WTC11 (cell line): ENCODE data around the gene UFC1. TPM values are rescaled to one million over a fixed set of nuclear protein-coding genes. Genes with fewer than 3 reads are reported as not detected.
A peak's percentile ranks its signal among the peaks of the same experiment; 100 is the strongest.

Experiments
- ATAC-seq: fragments of 200-7000 bp; cut with Tn5 transposase; 2 replicates; pipeline ENCODE4 v1.10.0; 2021; ENCODE audit warnings: mild to moderate bottlenecking, moderate library complexity
- CTCF ChIA-PET: fragments of 300-600 bp; sonication (Branson Sonifier 250); formaldehyde crosslinking; loops from one replicate; lab custom pipeline; 2021; ENCODE audit warnings: antibody characterized with exemption; lab: Charles Lee
- POLR2A ChIA-PET: fragments of 350-600 bp; sonication (Branson Sonifier 250); formaldehyde crosslinking; loops from one replicate; lab custom pipeline; 2021; ENCODE audit warnings: antibody characterized with exemption; lab: Charles Lee
- DNase-seq: peaks from one replicate; pipeline ENCODE4 v3.0.0; 2021; ENCODE audit warnings: low spot score
- H3K27ac Mint-ChIP-seq: 2 replicates; pipeline ENCODE4 v1.8.0; 2021; ENCODE audit warnings: mixed read lengths
- H3K27me3 Mint-ChIP-seq: 2 replicates; pipeline ENCODE4 v1.8.0; 2021; ENCODE audit warnings: low read depth, mild to moderate bottlenecking, moderate library complexity, mixed read lengths
- H3K36me3 Mint-ChIP-seq: 2 replicates; pipeline ENCODE4 v1.8.0; 2021; ENCODE audit warnings: mixed read lengths
- H3K4me1 Mint-ChIP-seq: 2 replicates; pipeline ENCODE4 v1.8.0; 2022; ENCODE audit warnings: mixed read lengths
- H3K4me3 Mint-ChIP-seq: 2 replicates; pipeline ENCODE4 v1.8.0; 2021; ENCODE audit warnings: mild to moderate bottlenecking, moderate library complexity, mixed read lengths
- H3K9me3 Mint-ChIP-seq: 2 replicates; pipeline ENCODE4 v1.8.0; 2021; ENCODE audit warnings: mixed read lengths
- ETV6 ChIP-seq: sonication (generic); formaldehyde crosslinking; IDR thresholded peaks from 2 replicates; pipeline ENCODE4 v1.8.1; 2022; ENCODE audit warnings: mild to moderate bottlenecking, missing genetic modification reagents
- FOXJ3 ChIP-seq: sonication (generic); formaldehyde crosslinking; IDR thresholded peaks from 2 replicates; pipeline ENCODE4 v1.9.0; 2021; ENCODE audit warnings: missing genetic modification reagents, mild to moderate bottlenecking, borderline replicate concordance
- GABPB1 ChIP-seq: sonication (generic); formaldehyde crosslinking; IDR thresholded peaks from 2 replicates; pipeline ENCODE4 v1.8.1; 2023; ENCODE audit warnings: mild to moderate bottlenecking, missing genetic modification reagents
- GRHL2 ChIP-seq: fragments of 250-450 bp; sonication (Bioruptor Pico); IDR thresholded peaks from 2 replicates; pipeline ENCODE4 v1.8.0; 2022; ENCODE audit warnings: mild to moderate bottlenecking, moderate library complexity; ENCODE audit not compliant: insufficient replicate concordance, severe bottlenecking
- NR2C2 ChIP-seq: sonication (generic); formaldehyde crosslinking; IDR thresholded peaks from 2 replicates; pipeline ENCODE4 v1.8.0; 2022; ENCODE audit warnings: mild to moderate bottlenecking, missing genetic modification reagents
- PRRX2 ChIP-seq: fragments of 250-450 bp; sonication (Bioruptor Pico); IDR thresholded peaks from 2 replicates; pipeline ENCODE4 v1.8.0; 2021; ENCODE audit warnings: mild to moderate bottlenecking
- SP1 ChIP-seq: sonication (generic); formaldehyde crosslinking; conservative IDR thresholded peaks from 2 replicates; pipeline ENCODE4 v1.8.1; 2022; ENCODE audit warnings: missing genetic modification reagents
- TEAD1 ChIP-seq: sonication (generic); formaldehyde crosslinking; IDR thresholded peaks from 2 replicates; pipeline ENCODE4 v1.8.0; 2022; ENCODE audit warnings: mild to moderate bottlenecking, missing genetic modification reagents
- ZBTB21 ChIP-seq: sonication (generic); formaldehyde crosslinking; IDR thresholded peaks from 2 replicates; pipeline ENCODE4 v1.8.1; 2023; ENCODE audit warnings: mild to moderate bottlenecking, missing genetic modification reagents, borderline replicate concordance
- ZNF317 ChIP-seq: sonication (generic); formaldehyde crosslinking; IDR thresholded peaks from 2 replicates; pipeline ENCODE4 v1.8.1; 2023; ENCODE audit warnings: low read depth, mild to moderate bottlenecking, moderate library complexity, missing genetic modification reagents, borderline replicate concordance
- ZNF423 ChIP-seq: fragments of 250-450 bp; sonication (Bioruptor Pico); IDR thresholded peaks from 2 replicates; pipeline ENCODE4 v2.1.2; 2022; ENCODE audit warnings: mild to moderate bottlenecking, moderate library complexity
- total RNA-seq: library from RNA; stranded (reverse); gene quantifications from 3 replicates; pipeline ENCODE4 v1.2.3, GENCODE V29; 2021
- TF ChIP-seq, protein P1 (sequence below): fragments of 250-450 bp; sonication (Bioruptor Pico); IDR thresholded peaks from 2 replicates; pipeline ENCODE4 v1.8.0; 2021; ENCODE audit warnings: mild to moderate bottlenecking
- TF ChIP-seq, protein P2 (sequence below): sonication (generic); formaldehyde crosslinking; IDR thresholded peaks from 2 replicates; pipeline ENCODE4 v1.8.0; 2022; ENCODE audit warnings: missing genetic modification reagents
- TF ChIP-seq, protein P3 (sequence below): fragments of 250-450 bp; sonication (Bioruptor Pico); IDR thresholded peaks from 2 replicates; pipeline ENCODE4 v2.1.2; 2022; ENCODE audit warnings: mild to moderate bottlenecking, moderate library complexity
- TF ChIP-seq, protein P4 (sequence below): sonication (generic); formaldehyde crosslinking; IDR thresholded peaks from 2 replicates; pipeline ENCODE4 v1.8.1; 2023; ENCODE audit warnings: mild to moderate bottlenecking, missing genetic modification reagents, borderline replicate concordance
- TF ChIP-seq, protein P5 (sequence below): fragments of 250-450 bp; sonication (Bioruptor Pico); IDR thresholded peaks from 2 replicates; pipeline ENCODE4 v1.9.0; 2021; ENCODE audit warnings: moderate library complexity, mild to moderate bottlenecking, inconsistent platforms, borderline replicate concordance
- TF ChIP-seq, protein P6 (sequence below): sonication (generic); formaldehyde crosslinking; IDR thresholded peaks from 2 replicates; pipeline ENCODE4 v1.8.1; 2023; ENCODE audit warnings: mild to moderate bottlenecking, missing genetic modification reagents
- TF ChIP-seq, protein P7 (sequence below): sonication (generic); formaldehyde crosslinking; conservative IDR thresholded peaks from 2 replicates; pipeline ENCODE4 v1.8.1; 2022; ENCODE audit warnings: mild to moderate bottlenecking, missing genetic modification reagents
- TF ChIP-seq, protein P8 (sequence below): sonication (generic); formaldehyde crosslinking; IDR thresholded peaks from 2 replicates; pipeline ENCODE4 v1.8.1; 2023; ENCODE audit warnings: mild to moderate bottlenecking, missing genetic modification reagents, moderate library complexity

The UFC1 gene
- total RNA-seq, 1 experiment from 2014 or later = 56.2 TPM

DNA sequence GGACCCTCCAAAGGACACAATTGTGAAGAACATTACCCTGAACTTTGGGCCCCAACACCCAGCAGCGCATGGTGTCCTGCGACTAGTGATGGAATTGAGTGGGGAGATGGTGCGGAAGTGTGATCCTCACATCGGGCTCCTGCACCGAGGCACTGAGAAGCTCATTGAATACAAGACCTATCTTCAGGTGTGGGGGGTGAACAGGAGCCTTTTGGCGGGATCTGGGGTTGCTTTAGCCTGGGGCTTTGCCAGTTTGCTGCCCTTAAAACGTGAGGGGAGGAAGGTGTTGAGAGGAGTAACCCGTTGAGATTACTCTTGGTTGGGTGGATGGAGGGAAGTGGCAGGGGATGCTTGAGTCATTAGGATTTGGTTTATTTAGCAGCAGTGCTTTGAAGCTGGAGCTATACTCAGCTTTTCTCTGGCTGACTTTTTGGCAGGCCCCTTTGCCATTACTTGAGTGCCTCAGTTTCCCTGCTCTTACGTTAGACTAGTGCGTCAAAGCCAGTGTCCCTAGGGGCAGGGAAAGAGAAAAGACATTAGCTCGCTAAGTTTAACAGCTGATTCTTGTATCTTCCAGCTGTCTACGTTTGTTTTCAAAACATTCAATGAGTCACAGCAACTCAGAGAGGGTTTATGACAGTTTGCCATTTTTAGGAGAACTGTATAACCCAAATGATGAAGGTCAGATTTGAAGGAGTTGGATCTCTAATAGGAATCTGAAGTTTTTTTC lies 52.8 kb downstream of the UFC1 start:
- TF ChIP-seq, protein P1, sequence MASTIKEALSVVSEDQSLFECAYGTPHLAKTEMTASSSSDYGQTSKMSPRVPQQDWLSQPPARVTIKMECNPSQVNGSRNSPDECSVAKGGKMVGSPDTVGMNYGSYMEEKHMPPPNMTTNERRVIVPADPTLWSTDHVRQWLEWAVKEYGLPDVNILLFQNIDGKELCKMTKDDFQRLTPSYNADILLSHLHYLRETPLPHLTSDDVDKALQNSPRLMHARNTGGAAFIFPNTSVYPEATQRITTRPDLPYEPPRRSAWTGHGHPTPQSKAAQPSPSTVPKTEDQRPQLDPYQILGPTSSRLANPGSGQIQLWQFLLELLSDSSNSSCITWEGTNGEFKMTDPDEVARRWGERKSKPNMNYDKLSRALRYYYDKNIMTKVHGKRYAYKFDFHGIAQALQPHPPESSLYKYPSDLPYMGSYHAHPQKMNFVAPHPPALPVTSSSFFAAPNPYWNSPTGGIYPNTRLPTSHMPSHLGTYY (CRISPR knock-in tag) = no peak
- TF ChIP-seq, protein P2, sequence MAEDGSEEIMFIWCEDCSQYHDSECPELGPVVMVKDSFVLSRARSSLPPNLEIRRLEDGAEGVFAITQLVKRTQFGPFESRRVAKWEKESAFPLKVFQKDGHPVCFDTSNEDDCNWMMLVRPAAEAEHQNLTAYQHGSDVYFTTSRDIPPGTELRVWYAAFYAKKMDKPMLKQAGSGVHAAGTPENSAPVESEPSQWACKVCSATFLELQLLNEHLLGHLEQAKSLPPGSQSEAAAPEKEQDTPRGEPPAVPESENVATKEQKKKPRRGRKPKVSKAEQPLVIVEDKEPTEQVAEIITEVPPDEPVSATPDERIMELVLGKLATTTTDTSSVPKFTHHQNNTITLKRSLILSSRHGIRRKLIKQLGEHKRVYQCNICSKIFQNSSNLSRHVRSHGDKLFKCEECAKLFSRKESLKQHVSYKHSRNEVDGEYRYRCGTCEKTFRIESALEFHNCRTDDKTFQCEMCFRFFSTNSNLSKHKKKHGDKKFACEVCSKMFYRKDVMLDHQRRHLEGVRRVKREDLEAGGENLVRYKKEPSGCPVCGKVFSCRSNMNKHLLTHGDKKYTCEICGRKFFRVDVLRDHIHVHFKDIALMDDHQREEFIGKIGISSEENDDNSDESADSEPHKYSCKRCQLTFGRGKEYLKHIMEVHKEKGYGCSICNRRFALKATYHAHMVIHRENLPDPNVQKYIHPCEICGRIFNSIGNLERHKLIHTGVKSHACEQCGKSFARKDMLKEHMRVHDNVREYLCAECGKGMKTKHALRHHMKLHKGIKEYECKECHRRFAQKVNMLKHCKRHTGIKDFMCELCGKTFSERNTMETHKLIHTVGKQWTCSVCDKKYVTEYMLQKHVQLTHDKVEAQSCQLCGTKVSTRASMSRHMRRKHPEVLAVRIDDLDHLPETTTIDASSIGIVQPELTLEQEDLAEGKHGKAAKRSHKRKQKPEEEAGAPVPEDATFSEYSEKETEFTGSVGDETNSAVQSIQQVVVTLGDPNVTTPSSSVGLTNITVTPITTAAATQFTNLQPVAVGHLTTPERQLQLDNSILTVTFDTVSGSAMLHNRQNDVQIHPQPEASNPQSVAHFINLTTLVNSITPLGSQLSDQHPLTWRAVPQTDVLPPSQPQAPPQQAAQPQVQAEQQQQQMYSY (CRISPR knock-in tag) = no peak
- TF ChIP-seq ZBTB21 (CRISPR knock-in tag) (no peak), ZNF317 (CRISPR knock-in tag) (no peak), ETV6 (CRISPR knock-in tag) (no peak), NR2C2 (no peak), GABPB1 (CRISPR knock-in tag) (no peak), PRRX2 (no peak), FOXJ3 (CRISPR knock-in tag) (no peak), SP1 (no peak), ZNF423 (CRISPR knock-in tag) (no peak), GRHL2 (CRISPR knock-in tag) (no peak), TEAD1 (CRISPR knock-in tag) (no peak)
- TF ChIP-seq, protein P3, sequence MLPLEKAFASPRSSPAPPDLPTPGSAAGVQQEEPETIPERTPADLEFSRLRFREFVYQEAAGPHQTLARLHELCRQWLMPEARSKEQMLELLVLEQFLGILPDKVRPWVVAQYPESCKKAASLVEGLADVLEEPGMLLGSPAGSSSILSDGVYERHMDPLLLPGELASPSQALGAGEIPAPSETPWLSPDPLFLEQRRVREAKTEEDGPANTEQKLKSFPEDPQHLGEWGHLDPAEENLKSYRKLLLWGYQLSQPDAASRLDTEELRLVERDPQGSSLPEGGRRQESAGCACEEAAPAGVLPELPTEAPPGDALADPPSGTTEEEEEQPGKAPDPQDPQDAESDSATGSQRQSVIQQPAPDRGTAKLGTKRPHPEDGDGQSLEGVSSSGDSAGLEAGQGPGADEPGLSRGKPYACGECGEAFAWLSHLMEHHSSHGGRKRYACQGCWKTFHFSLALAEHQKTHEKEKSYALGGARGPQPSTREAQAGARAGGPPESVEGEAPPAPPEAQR (CRISPR knock-in tag) = no peak
- TF ChIP-seq, protein P4, sequence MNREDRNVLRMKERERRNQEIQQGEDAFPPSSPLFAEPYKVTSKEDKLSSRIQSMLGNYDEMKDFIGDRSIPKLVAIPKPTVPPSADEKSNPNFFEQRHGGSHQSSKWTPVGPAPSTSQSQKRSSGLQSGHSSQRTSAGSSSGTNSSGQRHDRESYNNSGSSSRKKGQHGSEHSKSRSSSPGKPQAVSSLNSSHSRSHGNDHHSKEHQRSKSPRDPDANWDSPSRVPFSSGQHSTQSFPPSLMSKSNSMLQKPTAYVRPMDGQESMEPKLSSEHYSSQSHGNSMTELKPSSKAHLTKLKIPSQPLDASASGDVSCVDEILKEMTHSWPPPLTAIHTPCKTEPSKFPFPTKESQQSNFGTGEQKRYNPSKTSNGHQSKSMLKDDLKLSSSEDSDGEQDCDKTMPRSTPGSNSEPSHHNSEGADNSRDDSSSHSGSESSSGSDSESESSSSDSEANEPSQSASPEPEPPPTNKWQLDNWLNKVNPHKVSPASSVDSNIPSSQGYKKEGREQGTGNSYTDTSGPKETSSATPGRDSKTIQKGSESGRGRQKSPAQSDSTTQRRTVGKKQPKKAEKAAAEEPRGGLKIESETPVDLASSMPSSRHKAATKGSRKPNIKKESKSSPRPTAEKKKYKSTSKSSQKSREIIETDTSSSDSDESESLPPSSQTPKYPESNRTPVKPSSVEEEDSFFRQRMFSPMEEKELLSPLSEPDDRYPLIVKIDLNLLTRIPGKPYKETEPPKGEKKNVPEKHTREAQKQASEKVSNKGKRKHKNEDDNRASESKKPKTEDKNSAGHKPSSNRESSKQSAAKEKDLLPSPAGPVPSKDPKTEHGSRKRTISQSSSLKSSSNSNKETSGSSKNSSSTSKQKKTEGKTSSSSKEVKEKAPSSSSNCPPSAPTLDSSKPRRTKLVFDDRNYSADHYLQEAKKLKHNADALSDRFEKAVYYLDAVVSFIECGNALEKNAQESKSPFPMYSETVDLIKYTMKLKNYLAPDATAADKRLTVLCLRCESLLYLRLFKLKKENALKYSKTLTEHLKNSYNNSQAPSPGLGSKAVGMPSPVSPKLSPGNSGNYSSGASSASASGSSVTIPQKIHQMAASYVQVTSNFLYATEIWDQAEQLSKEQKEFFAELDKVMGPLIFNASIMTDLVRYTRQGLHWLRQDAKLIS (CRISPR knock-in tag) = no peak
- TF ChIP-seq, protein P5, sequence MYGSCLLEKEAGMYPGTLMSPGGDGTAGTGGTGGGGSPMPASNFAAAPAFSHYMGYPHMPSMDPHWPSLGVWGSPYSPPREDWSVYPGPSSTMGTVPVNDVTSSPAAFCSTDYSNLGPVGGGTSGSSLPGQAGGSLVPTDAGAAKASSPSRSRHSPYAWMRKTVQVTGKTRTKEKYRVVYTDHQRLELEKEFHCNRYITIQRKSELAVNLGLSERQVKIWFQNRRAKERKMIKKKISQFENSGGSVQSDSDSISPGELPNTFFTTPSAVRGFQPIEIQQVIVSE (CRISPR knock-in tag) = no peak
- TF ChIP-seq, protein P6, sequence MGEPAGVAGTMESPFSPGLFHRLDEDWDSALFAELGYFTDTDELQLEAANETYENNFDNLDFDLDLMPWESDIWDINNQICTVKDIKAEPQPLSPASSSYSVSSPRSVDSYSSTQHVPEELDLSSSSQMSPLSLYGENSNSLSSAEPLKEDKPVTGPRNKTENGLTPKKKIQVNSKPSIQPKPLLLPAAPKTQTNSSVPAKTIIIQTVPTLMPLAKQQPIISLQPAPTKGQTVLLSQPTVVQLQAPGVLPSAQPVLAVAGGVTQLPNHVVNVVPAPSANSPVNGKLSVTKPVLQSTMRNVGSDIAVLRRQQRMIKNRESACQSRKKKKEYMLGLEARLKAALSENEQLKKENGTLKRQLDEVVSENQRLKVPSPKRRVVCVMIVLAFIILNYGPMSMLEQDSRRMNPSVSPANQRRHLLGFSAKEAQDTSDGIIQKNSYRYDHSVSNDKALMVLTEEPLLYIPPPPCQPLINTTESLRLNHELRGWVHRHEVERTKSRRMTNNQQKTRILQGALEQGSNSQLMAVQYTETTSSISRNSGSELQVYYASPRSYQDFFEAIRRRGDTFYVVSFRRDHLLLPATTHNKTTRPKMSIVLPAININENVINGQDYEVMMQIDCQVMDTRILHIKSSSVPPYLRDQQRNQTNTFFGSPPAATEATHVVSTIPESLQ (CRISPR knock-in tag) = no peak
- TF ChIP-seq, protein P7, sequence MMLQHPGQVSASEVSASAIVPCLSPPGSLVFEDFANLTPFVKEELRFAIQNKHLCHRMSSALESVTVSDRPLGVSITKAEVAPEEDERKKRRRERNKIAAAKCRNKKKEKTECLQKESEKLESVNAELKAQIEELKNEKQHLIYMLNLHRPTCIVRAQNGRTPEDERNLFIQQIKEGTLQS = no peak
- TF ChIP-seq, protein P8, sequence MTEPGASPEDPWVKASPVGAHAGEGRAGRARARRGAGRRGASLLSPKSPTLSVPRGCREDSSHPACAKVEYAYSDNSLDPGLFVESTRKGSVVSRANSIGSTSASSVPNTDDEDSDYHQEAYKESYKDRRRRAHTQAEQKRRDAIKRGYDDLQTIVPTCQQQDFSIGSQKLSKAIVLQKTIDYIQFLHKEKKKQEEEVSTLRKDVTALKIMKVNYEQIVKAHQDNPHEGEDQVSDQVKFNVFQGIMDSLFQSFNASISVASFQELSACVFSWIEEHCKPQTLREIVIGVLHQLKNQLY (CRISPR knock-in tag) = no peak
- TF ChIP-seq, all 79 proteins: peak for 0
- H3K36me3 Mint-ChIP-seq = peaks cover 48% of the 10 kb centered on the region
- H3K4me1 Mint-ChIP-seq = peaks cover 21% of the 10 kb centered on the region
- H3K4me3 Mint-ChIP-seq = no peak overlapping the region
- POLR2A ChIA-PET = interaction anchor here (1.1 kb wide), 1 partner anchor 19 kb away, joined by 5 read pairs; the partner anchor contains the start of gene TOMM40L
- H3K9me3 Mint-ChIP-seq = no peaks in the 10 kb centered on the region
- CTCF ChIA-PET = interaction anchor here (0.7 to 1.6 kb wide), 4 partner anchors 8 to 100 kb away, joined by 3 to 5 read pairs (median 4); partner anchors contain the start of genes PCP4L1 and TOMM40L
- H3K27ac Mint-ChIP-seq = 0 out of 2 replicates have a peak overlapping the region, but pooled peaks have one; percentile 35
- DNase-seq (no peak), ATAC-seq (no peak)
- no peaks in the 10 kb centered on the region; the same call in 1 of the 2 replicates for H3K27me3 Mint-ChIP-seq
